ACHN (cell line): ENCODE results near the gene SLC5A10.
"Not testable (repeated sequence)": the region's sequence is repeated elsewhere in the genome, so short reads cannot be mapped to it uniquely, and the experiment has no call there.

Experiments used
- DNase-seq: peaks from one replicate; pipeline ENCODE4 v3.0.0-alpha.2; 2015
- in situ Hi-C: cut with HindIII; loops from 2 replicates; pipeline ENCODE4 v1.10.0; 2017; ENCODE audit warnings: low sequenced_read_pairs, low pct_ligation_motif_present, low pct_unique_long_range_greater_than_20kb

The SLC5A10 gene

GRCh38 chr17:19023209-19023999 is 71.4 kb downstream of the SLC5A10 start:
- in situ Hi-C loops = no loop called here

DNA sequence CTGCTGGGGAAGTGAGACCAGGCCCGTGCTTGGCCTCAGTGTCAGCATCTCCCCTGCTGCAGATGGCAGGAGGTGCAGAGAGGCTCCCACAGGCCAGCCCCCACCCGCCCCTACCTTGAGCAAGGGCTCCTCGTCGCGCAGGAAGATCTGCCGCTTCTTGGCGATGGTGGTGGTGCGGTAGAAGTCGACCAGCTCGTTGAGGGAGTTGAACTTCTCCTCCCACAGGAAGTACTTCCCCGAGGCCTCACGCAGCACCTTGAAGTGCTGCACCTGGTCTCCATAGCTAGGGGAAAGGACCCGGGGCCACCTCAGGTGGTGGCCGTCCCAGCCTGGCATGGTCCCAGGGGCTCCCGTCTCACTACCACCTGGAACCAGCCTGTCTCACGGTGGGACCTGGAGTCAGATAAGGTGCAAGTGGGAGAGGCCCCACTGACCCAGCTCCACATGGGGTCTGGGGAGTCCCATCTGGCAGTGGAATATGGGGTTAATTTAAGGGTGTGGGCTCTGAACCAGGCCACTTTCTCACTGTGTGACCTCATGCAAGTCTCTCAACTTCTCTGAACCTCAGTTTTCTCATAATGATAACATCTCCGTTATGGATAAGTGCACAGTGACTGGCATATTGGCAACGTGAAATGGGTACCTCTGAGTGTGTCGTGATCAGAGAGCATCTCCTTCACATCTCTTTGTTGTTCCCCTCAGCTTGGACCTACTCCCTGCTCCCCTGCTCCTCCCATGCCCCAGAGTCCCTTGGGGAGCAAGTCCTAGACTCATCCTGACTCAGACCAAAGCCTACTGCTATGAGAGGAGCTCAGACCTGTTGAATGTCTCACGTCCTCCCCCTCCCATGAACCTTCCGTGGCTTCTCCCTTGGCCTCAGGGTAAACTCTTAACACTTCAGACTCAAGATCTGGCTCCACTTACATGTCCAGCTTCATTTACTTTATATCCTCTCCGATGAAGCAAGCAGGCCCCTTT is 72.4 kb downstream of the SLC5A10 start:
- no peak for DNase-seq
- in situ Hi-C loops = no loop called here

More at GRCh38 chr17:19023209-19023999, 71.4 kb downstream of the SLC5A10 start:
- no peak for DNase-seq

DNA sequence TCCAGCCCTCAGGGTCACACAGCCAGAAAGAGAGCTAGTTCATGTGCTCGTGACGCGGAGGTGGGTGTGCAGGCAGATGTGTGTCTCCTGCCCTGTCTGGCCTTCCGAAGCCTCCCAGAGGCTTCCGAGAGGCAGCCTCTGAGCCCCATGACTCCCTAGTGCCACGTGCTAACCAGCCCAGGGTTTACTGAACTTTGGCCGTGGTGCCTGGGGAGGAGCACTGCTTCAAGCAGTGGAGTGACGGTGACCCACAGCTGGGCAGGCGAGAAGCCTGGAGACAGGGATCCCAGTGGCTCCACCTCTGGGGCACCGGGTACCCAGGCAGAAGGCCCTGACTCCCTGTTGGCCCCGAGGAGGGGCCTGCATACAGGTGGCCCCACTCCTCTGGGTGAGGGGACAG is 76.7 kb downstream of the SLC5A10 start:
- DNase-seq, in situ Hi-C loops: not testable (repeated sequence)

DNA sequence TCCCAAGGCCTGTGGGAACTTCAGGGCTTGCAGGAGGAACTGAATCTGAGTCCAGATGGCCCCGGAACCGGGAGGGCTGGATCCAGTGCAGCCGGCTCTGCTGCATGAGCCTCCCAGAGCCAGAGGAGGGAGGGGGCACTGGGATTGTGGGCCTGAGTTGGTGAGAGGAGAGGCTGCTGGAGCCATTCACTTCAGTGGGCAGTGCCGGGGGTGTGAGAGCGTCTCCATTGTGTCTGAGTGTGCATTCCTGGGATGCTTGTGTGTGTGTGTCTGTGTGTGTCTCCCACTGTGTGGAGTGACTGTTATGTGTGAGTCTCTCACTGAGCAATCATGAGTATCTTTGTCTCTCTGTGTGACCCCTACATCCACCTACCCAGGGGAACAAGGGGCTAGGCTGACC is 77.8 kb downstream of the SLC5A10 start:
- DNase-seq, in situ Hi-C loops: not testable (repeated sequence)

DNA sequence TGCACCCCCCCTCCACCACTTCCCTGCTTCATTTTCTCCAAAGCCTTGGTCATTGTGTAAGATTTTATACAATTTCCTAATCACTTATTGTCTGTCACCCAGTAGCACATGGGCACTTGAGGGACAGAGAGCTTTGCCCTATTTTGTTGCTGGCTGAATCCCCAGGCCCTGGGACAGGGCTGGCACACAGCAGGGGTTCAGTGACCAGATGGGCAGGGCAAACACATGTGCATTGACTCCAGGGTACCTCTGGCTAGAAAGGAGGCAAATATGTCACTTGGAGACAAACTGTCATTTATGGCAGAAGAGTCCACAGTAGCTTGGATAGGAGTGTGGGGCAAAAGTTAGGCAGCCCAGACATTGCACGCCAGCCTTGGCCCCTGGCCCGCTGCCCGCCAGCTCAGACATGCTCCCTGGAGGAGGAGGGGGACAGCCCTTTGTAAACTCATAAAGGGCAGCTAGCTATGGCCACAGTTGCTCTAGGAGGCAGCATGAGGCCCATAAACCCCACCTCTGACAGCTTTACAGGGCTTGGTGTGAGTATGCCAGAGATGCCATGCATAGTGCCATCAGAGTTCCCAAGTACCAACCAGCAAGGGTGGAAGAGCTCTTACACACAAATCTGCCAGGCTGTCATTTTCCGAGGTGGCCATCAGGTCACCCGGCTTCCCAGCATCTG is 78.9 kb downstream of the SLC5A10 start:
- in situ Hi-C loops, DNase-seq: not testable (repeated sequence)

DNA sequence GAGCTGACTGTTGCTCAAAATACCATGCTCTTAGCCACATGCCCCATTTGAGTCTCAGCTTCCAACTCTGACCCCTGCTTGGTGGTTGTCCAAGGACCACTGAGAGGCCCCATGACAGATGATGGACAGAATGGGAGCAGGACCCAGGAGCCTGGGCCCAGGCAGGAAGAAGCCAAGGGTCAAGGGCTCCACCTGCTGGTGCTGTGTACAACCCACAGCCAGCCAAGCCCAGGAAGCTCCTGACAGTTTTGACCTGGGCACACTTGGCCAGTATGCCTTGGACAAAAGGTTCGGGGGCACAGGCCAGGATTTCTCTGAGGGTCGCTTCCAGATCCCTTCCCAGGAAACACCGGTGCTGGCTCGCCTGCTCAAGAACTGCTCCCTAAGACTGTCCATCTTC is 79.8 kb downstream of the SLC5A10 start:
- in situ Hi-C loops = not testable (repeated sequence)

GRCh38 chr17:19032377-19032988 is 80.5 kb downstream of the SLC5A10 start:
- DNase-seq, in situ Hi-C loops: not testable (repeated sequence)

More for the DNA sequence above, 79.8 kb downstream of the SLC5A10 start:
- not testable (repeated sequence) for DNase-seq

GRCh38 chr17:19036186-19036585 is 84.2 kb downstream of the SLC5A10 start:
- DNase-seq, in situ Hi-C loops: not testable (repeated sequence)

DNA sequence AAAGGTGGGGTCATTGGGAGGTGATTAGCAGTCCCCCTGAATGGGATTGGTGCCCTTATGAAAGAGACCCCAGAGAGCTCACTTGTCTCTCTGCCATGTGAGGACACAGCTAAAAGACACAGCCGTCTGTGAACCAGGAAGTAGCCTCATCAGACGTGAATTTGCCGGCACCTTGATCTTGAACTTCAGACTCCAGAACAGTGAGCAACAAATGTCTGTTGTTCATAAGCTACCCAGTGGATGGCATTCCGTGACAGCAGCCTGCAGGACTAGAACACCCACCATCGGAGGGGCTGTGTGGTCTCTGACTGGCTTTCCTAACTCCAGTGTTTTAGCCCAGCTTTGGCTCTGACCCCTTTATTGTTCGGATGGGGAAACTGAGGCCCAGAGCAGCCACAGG is 85.6 kb downstream of the SLC5A10 start:
- DNase-seq, in situ Hi-C loops: not testable (repeated sequence)

DNA sequence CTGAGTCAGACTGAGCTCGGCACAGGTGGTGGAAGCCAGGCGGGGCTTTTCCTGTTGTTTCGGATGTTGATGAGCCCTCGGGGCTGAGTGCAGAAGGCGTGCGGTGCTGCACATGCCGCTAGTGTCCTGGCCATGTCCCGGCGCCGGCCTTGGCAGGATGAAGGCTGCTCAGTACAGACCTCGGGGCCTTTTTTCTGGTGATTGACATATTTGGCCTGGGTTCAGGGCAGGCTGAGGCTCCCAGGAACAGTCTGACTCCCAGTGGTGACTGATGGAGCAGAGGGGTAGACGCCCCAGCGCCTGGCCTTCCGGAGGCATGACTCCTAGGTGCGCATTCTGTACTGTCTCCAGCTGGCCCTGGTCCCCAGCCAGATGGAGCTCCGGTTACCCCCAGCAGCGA is 86.0 kb downstream of the SLC5A10 start:
- in situ Hi-C loops = not testable (repeated sequence)

GRCh38 chr17:19038730-19039129 is 86.8 kb downstream of the SLC5A10 start:
- in situ Hi-C loops = not testable (repeated sequence)

More for the DNA sequence above, 86.0 kb downstream of the SLC5A10 start:
- not testable (repeated sequence) for DNase-seq

DNA sequence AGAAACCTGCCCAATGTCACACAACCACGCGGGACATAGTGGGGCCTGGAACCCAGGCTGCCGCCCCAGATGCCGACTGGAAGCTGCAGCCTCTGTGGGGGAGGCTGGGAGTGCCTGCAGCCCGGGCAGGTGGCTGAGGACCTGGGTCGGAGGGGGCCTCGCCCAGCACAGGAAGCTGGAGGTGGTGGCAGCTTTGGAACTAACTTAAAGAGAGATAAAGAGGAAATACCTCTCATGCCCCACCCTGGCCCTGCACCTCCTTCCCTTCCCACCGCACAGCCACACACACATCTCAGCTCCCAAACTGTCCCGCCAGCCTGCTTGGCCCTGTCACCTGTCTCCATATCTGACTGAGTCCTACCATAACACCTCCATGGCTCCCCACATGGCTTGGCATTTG is 88.4 kb downstream of the SLC5A10 start:
- DNase-seq, in situ Hi-C loops: not testable (repeated sequence)

More at GRCh38 chr17:19038730-19039129, 86.8 kb downstream of the SLC5A10 start:
- not testable (repeated sequence) for DNase-seq

DNA sequence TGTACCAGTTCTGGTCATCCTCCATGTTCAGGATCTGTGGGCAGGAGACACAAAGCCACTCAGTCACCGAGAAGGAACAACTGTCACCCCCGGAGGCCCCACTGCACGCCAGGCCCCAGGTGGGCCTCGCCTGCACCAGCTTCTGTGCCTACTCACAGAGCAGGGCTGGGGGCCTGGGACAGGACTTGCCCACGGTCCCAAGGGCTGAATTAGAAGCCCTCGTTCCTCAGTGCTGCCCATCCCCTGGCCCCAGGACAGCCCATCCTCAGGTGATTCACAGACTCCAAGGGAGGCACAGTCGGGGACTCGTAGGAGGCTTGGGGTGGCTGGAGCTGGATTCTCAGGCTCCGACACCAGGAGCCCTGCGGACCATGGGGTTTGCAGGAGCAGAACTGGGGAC is 89.9 kb downstream of the SLC5A10 start:
- DNase-seq, in situ Hi-C loops: not testable (repeated sequence)

DNA sequence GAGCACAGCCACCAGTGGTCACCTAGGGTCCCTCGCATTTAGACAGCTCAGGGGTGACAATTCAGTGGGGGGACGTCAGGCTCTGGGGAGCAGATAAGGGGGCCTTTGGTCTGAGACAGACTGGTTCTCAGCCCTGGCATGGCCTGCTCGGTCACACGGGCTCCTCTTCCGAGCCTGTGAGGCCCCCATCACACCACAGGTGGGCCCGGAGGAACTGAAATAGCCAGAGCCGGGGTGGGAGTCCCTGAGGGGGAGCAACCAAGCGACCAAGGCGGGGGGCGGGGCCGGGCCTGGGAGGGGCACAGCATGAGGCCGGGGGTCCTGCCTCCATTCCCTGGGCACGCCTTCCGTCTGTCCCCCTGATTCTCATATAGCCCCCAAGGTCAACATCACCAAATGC is 90.4 kb downstream of the SLC5A10 start:
- in situ Hi-C loops, DNase-seq: not testable (repeated sequence)

DNA sequence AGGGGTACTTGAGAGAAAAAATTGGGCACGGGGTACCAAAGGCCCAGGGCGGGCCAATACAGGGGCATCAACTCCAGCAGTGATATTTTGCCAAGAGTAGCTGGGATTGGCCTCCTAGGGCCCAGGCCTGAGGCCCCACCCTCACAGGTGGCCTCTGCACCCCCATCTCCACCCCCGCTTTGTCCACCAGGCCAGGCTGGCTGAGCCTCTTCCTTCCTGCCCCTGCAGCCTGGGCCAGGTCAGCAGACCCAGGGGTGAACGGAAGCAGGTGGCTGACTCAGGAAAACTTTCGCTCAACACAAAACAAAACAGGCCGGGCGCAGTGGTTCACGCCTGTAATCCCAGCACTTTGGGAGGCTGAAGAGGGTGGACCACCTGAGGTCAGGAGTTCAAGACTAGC is 91.1 kb downstream of the SLC5A10 start:
- in situ Hi-C loops, DNase-seq: not testable (repeated sequence)

DNA sequence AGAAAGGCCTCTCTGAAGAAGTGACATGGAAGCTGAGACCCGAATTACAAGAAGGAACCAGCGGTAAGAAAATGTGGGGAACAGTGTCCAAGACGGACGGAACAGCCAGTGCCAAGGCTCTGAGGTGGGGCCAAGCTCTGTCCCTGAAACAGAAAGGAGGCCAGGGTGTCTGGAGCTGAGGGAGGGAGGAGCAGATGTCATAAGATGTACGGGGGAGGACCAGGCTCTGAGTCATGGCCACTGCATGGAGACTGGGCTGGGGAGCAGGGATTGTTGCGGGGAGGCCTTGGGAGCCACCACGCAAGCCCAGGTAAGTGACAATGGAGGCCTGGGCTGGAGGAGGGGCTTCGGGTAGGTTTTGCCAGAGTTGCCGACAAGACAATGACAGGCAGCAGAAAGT is 92.7 kb downstream of the SLC5A10 start:
- DNase-seq, in situ Hi-C loops: not testable (repeated sequence)

DNA sequence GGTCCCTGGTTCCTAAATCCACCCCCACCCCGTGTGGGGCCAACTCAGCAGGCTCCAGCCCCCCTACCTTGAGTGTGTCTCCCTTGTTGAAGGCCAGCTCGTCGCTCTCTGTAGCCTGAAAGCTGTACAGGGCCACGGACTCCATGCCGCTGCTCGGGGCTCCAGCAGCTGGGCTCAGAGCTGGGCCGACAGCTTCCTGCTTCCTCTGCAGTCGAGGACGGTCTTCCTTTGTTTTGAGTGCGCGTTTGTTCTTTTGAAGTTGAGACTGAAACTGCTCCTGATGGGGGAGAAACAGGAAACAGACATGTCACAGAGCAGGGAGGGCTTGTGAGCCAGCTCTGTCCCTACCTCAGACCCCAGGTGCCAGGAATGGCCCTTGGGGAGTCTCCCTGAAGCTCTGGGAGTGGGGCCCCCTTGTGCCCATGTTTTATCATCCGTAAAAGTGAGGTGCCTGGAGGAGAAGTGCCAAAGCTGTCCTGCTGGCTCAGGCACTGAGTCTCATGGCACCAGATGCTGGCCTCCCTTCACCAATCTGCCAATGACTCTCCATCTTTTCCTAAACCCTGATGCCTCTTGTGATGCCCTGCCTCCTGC is 94.9 kb downstream of the SLC5A10 start, which contains the start of gene GRAP:
Gene GRAP, minus strand, starts transcription at position 176 of the 594 bp plus-strand sequence. Its CDS starts 31 bp downstream, at position 145.
- in situ Hi-C loops, DNase-seq: not testable (repeated sequence)
